ENCODE measurements around the gene PCCA.

DNA sequence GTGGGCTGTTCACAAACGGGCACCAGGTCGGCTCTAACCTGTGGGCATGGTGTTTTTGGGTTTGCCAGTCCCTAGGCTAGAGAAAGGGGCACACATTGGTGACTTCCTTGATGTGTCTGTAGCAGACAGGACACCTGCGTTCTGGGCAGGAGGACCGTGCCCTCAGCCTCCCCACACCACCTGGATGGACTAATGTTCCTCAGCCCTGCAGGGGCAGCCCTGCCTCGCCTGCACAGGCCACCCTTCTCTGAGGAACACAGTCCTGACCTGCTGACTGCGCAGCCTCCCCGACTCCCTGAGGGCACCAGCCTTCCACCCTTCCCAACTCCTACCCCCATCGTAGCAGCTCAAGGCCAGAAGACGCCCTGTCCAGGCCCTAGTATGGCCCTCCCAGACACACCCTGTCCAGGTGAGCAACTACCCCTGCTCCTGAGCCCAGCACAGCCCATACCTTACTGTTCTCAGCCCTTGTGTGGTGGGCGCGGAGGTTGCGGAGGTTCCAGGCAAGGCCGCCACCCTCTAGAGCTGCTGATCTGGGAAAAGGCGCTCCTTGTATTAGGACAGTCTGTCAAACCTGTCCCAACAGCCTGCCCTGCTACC lies 444.0 kb downstream of the PCCA start:
- TF ChIP-seq SUZ12 (IDR thresholded peaks at IDR 0.05; ENCODE audit: extremely low read depth, insufficient read depth, insufficient read length) (no peak), YY1 (IDR thresholded peaks at IDR 0.05; ENCODE audit: insufficient read depth, insufficient read length) (no peak)
